Activated T-cell treated with anti-CD3 and anti-CD28 coated beads for 24 hours (primary cell): ENCODE data around the gene ADARB2.

Experiments
- DNase-seq: peaks from one replicate; pipeline ENCODE4 v3.0.0-alpha.2; 2020; ENCODE audit warnings: low read depth

Gene ADARB2

DNA sequence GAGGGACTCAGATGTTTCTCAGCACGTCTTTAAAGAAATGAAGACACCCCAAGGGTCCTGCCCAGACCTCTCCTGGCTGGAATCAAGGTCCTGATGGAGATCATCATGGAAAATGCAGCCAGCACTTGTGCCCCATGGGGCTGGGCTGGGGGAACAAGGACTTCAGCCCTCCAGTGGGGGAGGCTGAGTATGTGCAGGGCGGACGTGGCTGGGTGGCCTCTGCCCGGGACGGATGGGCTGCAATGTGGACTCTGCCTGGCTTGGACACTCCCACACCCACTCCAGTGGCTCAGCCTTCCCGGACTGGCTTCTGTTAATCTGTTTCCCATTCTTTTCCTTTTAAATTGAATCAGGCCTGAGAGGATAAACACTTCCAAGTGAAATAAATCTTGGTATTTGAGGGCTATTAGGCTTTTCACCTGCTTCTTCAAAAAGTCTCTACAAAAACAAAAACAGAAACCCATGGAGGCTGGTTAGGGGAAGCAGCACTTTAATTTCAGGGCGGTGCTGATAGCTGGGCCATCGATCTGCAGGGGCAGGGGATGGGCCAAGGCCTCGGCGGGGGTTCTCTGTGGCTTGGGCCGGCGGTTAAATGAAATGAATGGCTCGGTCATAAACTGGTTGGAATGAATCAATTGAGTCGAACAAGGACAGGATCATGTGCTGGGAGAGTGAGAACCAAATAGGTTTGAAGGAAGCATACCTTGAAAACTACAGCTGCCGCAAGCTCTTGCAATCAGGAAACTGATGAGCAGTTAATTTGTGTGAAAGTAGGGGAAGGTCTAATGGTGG, 51.4 kb downstream of the ADARB2 start:
- no peak for DNase-seq

DNA sequence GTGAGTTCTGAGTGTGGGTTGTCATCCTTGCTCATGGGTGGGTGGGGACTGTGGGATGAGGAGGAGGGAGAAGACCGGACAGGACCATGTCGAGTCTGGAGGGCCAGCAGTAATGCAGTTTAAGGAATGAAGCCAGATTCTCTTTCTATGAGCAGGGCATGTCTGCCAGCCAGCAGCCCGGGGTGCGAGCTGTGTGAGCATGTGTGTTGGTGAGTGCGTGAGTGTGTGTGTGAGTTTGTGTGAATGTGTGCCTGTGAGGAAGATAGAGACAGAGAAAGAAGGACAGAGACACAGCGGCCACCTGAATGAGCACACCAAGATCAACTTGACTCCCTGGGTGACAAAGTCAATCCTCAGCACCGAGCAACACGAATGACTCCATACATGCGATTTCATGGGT, 52.3 kb downstream of the ADARB2 start:
- DNase-seq: no peak

DNA sequence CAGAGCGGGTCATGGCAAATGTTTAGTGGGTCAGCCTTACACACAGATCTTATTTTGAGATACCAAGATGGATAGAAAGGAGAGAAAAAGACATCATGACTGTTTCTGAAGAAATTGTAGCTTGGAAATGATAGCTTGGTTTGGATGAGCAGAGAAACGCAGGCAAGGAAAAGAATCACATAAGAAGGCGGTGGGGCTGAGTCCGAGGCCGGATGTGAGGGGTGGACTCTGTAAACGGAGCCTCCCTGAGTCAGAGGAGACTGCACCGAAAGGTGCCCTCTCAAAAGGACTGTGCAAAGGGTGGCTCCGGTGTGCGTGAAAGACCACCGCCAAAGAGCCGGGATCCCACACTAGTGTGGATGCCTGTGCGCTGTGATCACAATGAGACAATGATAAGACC, 53.7 kb downstream of the ADARB2 start:
- no peak for DNase-seq

DNA sequence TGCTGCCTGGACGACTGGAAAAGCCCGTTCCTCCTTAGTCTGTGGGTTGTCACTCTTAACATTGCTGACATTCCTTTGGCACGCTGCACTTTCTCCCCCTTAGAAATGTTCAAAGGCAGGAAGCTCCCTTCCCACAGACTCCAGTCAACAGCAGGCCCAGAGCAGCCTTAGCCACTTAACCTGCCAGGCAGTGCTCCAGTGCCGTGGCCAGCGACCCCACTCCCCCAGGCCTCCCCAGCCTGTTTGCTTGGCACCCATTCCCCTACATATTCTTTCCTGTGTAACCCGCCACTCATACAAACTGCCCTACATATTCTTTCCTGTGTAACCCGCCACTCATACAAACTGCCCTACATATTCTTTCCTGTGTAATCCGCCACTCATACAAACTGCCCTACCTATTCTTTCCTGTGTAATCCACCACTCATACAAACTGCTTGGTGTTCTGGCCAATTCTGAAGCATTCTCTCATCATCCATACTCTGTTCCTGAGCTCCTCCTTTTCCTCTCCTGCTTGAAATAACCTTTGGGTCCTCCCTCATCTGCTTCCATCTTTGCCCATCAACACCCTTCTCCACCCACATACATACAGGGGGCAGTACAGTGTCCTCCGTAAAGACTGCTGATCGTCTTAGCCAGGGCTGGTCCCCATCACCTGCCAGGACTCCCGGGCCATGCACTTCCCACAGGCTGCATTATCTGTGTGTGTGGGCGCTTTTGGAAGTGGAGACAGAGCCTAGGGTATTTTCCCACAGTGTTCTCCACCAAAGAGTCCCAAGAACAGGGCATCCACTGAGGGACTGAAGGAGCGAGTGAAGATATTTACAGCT, 57.3 kb downstream of the ADARB2 start:
- no peak for DNase-seq

DNA sequence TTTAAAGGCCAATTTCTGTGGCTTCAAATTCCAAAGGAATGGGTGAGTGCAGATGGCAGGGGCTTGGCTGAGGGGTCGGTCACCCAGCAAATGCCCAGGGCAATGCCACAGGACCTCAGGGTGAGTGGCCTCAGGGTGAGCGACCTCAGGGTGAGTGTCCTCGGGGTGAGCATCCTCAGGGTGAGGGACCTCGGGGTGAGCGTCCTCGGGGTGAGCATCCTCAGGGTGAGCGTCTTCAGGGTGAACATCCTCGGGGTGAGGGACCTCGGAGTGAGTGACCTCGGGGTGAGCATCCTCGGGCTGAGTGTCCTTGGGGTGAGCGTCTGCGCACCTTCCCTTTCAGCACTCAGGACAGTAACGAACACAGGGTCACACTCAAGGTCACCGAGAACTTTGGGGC, 59.2 kb downstream of the ADARB2 start:
- DNase-seq: no peak

DNA sequence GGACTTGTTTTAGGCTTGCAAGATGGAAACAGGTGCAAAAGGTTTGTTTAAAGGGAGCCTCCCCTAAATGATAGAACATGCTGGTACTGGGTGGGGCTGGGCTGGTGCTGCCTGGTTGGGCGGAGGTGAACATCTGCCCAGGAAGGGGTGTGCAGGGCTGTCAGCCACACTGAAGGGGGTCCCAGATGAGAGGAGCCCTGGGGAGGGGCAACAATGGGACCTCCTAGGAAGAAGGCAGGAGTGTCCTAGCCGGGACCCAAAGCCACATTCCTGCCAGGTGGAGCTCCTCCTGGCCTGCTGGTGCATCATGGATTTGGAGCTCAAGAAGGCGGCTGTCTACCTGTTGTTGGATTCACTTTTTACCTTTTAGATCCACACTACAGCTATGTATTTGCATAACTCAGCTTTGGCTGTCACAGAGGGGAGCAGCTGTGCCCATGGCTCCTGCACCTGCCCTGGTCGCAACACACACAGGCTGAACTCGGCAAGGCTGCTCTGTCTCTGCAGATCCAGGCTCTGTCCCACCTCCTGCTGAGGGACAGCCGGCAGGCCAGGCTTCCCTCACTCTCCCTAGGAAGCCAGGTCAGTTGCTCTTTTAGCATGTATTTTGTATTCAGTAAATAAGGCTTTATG, 59.9 kb downstream of the ADARB2 start:
- no peak for DNase-seq

DNA sequence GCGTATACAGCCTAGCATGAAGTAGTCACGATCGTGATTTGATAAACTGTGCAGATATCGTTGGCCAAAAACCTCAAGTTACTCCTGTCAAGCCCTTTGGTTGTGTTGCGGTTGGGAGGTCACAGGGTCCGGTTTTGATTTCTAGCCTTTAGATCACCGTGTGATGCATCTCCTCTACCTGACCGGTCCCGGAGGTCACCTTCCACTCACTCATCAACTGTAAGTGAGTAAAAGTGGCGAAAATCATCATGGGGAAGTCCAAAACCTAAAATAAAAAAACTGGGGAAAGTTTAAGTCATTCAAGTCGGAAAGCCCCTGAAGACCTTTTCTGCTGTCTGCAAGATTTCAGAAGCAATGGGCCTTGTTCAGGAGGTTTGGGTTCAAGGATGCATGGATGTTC, 62.8 kb downstream of the ADARB2 start:
- DNase-seq: no peak

DNA sequence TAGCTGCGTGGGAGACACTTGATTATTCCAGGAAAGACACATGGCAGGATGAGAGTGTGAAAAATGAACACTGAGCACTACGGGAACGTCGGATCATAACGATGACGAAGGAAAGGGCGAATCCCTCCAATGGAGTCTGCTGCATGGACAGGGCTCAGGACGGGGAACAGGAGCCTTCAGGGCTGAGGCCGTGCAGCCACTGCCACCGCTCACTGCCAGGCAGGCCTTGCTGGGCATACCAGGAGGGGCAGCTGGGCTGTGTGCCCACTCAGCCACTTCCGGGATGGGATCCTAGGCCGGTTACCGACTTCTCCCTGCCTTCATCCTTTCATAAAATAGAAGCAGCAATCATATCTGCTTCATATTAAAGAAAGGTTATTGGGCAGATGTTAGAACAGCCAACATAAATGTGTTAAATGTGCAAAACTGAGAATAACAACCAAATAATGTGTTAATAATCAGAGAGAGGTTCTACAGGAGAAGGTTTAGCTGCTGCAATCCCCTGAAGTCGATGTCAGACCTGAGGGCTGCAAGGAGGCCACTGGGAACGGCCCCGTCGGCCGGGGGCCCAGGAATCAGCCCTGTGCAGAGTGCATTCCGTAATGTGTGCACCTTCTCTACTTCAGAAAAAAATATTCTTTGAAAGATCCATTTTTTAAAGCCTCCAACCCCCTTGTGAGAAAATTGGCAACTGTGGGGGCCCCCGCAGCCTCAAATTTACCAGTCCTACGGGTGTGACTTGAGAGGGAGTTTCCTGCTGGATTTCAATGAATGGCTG, 63.6 kb downstream of the ADARB2 start:
- DNase-seq: no peak

DNA sequence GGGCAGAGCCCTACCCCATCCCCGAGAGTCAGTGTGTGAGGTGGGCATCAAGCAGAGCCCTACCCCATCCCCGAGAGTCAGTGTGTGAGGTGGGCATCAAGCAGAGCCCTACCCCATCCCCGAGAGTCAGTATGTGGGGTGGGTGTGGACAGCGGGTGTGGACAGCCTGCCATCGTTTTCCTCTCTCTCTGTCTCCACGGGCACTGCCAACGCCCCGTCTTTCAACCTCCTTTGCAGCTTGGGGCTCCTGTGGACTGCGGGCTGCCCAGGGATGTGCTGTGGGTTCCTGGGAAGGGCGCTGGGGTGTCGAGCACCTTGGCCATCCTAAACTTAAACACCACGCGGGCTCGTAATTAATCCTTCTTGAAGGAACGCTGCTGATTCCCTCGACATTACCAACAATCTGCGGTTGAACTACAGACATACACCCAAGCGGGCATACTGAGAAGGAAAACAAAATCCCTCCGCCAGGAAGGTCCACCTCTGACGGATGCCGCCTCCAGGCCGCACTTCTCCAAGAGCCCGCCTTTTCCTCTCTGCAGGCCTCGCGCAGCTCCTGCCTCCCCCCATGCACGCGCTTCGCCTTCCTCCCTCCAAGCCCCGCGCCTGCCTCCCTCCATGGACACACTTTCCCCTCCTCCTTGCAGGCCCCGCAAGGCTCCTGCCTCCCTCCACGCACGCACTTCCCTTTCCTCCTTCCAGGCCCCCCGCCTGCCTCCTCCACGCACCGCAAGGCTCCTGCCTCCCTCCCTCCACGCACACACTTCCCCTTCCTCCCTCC, 65.1 kb downstream of the ADARB2 start:
- DNase-seq: no peak

DNA sequence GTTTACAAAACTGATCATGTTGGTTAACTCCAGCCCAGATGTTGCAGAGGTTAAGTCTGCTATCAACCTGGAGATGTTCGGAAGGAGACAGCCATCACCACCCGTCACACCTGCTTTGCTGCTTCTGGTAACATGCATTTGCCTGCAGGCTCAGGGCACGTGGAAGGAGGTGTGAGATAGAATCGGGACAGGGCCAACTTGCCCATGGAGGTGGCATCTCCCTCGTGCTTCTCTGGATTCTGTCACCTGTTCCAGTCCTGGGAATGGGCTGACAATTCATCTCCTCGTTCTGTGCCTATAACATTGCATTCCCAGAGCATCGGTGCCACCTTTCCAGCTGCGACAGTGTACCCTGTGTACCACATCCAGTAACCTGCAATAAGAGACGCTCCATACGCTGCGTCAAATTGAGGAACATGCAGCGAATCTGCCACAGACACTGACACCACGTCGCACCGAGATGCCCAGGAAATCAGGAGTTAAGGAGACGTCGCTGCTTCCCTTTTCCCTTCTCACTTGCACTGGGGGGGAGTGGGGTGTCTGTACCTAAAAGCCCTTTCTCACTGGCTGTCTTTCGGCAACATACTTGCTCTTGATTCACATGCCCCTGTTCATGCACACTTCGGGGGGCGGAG, 65.8 kb downstream of the ADARB2 start:
- no peak for DNase-seq

DNA sequence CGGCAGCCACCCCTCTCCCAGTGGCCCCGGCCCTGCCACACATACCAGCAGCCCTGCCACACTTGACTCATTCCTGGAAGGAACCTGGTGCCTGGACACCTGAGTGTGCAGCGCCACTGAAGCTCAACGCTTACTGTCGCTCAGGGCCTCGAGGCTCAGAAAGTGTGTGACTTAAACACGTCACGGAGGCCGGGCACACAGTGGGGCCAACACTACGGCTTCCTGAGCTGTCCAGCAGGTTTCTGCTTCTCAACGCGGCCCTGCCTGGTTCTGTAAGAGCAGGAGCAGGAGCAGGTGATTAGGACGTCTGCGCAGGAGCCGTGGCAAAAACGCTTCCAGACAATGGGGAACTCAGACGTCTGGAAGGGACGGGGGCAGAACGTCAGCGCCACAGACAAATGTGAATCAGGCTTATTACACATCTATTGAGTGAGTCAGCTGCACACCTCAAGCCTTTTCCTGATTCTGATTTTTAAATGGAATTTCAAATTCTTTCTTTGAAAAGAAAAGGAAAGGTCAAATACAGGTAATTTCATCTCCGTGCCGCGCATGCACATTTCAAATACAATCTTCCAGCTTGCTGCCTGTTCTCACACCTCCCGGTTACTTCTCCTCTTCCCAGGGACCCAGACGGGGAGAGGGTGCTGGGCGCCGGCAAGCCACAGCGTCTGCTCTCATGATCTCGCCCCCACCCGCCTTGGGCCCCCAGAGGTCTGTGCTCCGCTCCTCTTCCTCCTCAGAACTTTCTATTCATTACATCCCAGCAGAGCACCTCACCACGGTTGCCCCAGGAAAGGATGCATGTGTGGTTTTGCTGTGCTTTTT, 66.6 kb downstream of the ADARB2 start:
- DNase-seq: no peak

DNA sequence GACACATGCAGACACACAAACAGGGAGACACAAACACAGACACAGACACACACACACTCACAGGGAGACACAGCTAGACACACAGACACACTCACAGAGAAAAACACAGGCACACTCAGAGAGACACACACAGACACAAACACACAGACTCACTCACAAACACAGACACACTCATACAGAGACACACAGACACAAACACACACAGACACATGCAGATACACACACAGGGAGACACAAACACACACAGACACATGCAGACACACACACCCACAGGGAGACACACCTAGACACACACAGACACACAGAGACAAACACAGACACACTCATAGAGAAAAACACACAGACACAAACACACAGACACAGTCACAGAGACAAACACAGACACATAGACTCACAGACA, 67.9 kb downstream of the ADARB2 start:
- no peak for DNase-seq

DNA sequence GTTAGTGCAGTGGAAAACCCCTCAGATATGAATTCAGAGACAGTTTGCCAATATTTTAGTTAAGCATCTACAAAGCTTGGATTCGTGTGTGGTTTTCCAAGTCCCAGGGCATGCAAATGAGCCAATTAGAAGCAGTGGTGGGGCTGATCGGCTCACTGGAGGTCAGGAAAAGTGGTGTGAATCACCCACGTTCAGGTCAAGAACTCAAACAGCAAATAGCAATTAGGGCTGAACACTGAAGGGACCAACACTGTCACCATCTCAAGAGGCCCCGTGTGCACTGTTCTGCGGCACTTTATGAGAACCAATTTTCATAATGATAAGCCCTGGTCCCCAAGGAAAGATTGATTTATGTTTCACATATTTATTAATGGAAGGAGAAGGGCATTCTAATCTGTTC, 68.9 kb downstream of the ADARB2 start:
- DNase-seq: no peak

DNA sequence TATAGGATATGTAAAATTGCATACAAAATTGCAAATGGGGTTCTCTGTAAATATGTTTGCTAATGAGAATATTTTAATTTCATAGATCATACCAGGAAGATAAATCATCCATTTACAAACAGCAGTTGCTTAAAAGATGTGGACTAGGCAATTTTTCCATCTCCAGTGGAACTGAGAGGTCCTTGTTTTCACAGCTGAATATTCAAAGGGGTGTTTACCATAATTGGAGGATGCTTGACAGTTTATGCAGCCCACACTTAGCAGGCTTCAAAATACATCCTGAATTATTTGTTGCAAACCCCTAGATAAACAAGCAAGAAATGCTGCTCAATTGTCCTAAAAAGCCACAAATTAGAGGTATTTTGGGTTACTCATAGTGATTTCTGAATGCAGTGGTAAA, 69.9 kb downstream of the ADARB2 start:
- no peak for DNase-seq

DNA sequence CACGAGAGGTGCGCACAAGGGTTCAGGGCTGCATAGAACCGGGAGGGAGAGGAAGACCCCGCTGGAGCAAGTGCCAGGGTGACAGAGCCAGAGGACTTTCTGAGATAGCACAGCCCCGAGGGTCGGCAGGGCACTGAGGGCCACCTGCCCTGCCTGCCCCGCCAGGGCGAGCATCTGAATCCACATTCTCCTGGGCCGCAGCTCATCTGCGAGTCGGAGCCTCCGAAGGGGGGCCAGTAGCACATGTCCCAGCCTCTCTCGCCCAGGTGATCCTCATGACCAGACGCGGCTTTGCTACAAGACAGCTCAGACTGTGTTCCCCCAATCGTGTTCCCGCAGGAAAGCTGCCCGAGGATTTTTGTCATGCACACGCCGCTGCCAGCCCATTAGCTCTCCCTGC, 71.2 kb downstream of the ADARB2 start:
- DNase-seq: no peak

DNA sequence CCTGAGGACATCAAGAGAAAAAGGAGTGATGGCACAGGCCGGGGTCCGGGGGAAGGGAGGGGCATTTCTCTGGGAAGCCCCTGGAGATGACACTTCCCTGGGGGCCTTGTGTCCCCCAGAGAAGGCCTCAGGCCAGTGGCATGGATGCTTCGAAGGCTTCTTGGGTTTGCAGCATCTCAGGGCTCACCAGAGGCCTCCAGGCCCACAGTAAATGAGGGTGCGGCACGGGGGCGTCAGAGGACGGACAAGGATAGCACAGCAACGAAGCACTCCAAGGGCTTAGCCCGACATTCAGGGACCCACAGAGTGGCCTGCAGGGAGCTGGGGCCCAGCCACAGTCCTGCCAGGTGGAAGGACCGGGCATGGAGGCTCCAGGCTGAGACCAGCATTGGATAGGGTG, 71.6 kb downstream of the ADARB2 start:
- no peak for DNase-seq

DNA sequence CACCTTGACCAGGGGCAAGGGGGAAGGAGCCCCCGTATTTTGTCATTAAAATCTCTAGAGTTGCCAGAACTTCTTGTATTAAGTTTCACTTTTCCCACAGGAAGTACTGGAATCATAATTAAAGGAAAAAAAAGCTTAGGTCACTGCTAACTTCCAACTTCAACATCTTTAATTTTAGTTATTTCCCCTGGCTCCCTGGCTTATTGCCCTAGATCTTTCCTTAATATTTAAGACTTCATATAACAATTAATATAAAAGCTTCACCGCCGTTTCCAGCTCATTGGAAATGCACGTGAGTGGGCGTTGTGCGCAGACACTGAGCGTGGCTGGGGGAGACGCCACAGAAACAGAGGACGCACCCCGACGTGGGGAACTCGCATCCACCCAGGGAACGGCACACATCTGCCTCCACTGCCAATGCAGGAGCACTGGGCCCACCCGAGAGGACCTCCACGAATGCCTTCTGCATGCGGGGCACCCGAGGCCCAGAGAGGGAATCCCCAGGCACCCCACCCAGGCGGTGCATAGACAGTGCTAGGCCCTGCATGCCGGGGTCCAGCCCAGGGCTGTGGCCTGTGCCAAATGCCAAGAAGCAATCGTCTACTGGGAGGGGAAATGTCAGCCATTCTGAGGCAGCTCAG, 72.2 kb downstream of the ADARB2 start:
- no peak for DNase-seq

DNA sequence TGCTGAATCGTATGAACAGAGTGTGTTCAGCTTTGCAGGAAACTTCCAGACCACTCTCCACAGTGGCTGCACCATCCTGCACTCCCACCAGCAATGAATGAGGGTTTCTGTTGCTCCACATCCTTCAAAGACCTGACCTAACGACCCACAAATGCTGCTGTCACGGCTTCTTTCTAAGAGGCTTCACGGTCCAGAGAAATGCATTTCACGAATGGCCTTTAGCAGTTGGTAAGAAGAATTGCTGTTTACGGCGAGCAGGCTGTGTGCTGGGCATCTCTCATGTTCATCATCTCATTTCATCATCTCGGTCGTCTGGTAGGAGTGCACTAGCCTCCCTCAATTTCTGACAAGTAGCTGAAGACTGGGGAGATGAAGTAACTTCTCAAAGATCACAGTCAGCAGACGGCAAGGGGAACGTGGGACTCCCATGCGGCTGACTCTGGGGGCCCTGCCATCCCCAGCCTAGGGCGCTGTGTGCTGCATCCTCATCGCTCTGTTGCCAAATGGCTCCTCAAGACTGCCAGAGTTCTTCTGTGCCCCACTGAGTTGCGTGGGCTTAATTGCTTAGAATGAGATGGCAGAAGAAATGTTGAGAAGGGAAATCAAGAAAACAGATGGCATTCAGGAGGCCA, 72.9 kb downstream of the ADARB2 start:
- no peak for DNase-seq

DNA sequence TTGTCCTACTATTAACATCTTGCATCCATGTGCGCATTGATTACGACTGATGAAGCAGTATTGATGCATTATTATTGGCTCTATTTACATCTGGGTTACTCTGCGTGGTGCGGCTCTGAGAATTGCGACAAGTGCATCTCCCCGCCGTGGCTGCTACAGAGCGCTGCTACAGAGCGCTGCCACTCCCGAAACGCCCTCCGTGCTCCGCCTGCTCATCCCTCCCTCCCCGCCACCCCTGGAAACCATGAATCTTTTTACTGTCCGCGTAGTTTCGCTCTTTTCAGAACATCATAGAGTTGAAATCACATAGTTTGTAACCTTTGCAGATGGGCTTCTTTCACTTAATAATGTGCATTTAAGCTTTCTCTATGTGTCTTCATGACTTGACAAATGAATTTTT, 74.1 kb downstream of the ADARB2 start:
- DNase-seq: no peak
